ENCODE results near the gene TMEM114.
"Not testable (repeated sequence)": the region's sequence is repeated elsewhere in the genome, so short reads cannot be mapped to it uniquely, and the experiment has no call there.

TMEM114 gene

GRCh38 chr16:8575399-8575798 lies 14.9 kb downstream of the TMEM114 start:
- DNase-seq (ENCODE audit: low read depth): no peak

GRCh38 chr16:8572919-8573724 lies 17.2 kb downstream of the TMEM114 start:
- DNase-seq (ENCODE audit: low read depth): no peak

- no peak for DNase-seq (ENCODE audit: low read depth)
Observed at GRCh38 chr16:8572063-8572918, 18.0 kb downstream of the TMEM114 start.

- no peak for DNase-seq (ENCODE audit: low read depth)
Observed at GRCh38 chr16:8571061-8571596, 19.2 kb downstream of the TMEM114 start.

- DNase-seq (ENCODE audit: low read depth): not testable (repeated sequence)
Observed at GRCh38 chr16:8570393-8570792, 19.9 kb downstream of the TMEM114 start.

- DNase-seq (ENCODE audit: low read depth): no peak
Observed at GRCh38 chr16:8569650-8570346, 20.5 kb downstream of the TMEM114 start.

GRCh38 chr16:8568231-8568617 lies 22.1 kb downstream of the TMEM114 start:
- no peak for DNase-seq (ENCODE audit: low read depth)

GRCh38 chr16:8567355-8568230 lies 22.7 kb downstream of the TMEM114 start:
- peak; percentile 41 for DNase-seq (ENCODE audit: low read depth)

GRCh38 chr16:8565498-8565897 lies 24.8 kb downstream of the TMEM114 start:
- no peak for DNase-seq (ENCODE audit: low read depth)

GRCh38 chr16:8564934-8565345 lies 25.4 kb downstream of the TMEM114 start:
- no peak for DNase-seq (ENCODE audit: low read depth)

- not testable (repeated sequence) for DNase-seq (ENCODE audit: low read depth)
Observed at GRCh38 chr16:8563944-8564540, 26.3 kb downstream of the TMEM114 start.

GRCh38 chr16:8561496-8561895 lies 28.8 kb downstream of the TMEM114 start:
- DNase-seq (ENCODE audit: low read depth): no peak

GRCh38 chr16:8555400-8555799 lies 34.9 kb downstream of the TMEM114 start:
- no peak for DNase-seq (ENCODE audit: low read depth)

- no peak for DNase-seq (ENCODE audit: low read depth)
Observed at GRCh38 chr16:8554881-8555280, 35.4 kb downstream of the TMEM114 start.

GRCh38 chr16:8554022-8554421 lies 36.3 kb downstream of the TMEM114 start:
- DNase-seq (ENCODE audit: low read depth): no peak

GRCh38 chr16:8552487-8553221 lies 37.7 kb downstream of the TMEM114 start:
- DNase-seq (ENCODE audit: low read depth): no peak

- DNase-seq (ENCODE audit: low read depth): no peak
Observed at GRCh38 chr16:8551388-8552332, 38.7 kb downstream of the TMEM114 start.

GRCh38 chr16:8550728-8551387 lies 39.5 kb downstream of the TMEM114 start:
- DNase-seq (ENCODE audit: low read depth): no peak
